H9 (cell line): Measurements from ENCODE around the gene CSNK2A2. TPM values are rescaled to one million over a fixed set of nuclear protein-coding genes. Genes with fewer than 3 reads are reported as not detected.

Source experiments
- DNase-seq: peaks from one replicate; pipeline ENCODE4 v3.0.0-alpha.2; 2017
- H2AFZ ChIP-seq: one replicate; pipeline ENCODE4 v1.6.1; 2013; ENCODE audit warnings: mild to moderate bottlenecking, low read length, control low read depth, moderate library complexity
- H2AK5ac ChIP-seq: 2 replicates; pipeline ENCODE4 v1.6.1; 2013; ENCODE audit warnings: low read length, control low read depth, mixed read lengths; ENCODE audit not compliant: insufficient read length
- H2BK120ac ChIP-seq: one replicate; pipeline ENCODE4 v1.6.1; 2013; ENCODE audit warnings: low read depth, mild to moderate bottlenecking, low read length, control low read depth, inconsistent platforms; ENCODE audit not compliant: poor library complexity, severe bottlenecking
- H2BK12ac ChIP-seq: 2 replicates; pipeline ENCODE4 v1.6.1; 2013; ENCODE audit warnings: low read length, control low read depth, mixed read lengths, low read depth; ENCODE audit not compliant: insufficient read length
- H2BK15ac ChIP-seq: 2 replicates; pipeline ENCODE4 v1.6.1; 2013; ENCODE audit warnings: low read depth, low read length, control low read depth
- H2BK20ac ChIP-seq: one replicate; pipeline ENCODE4 v1.6.1; 2013; ENCODE audit warnings: low read depth, mild to moderate bottlenecking, low read length, control low read depth, inconsistent platforms; ENCODE audit not compliant: poor library complexity, severe bottlenecking
- H2BK5ac ChIP-seq: 2 replicates; pipeline ENCODE4 v1.6.1; 2013; ENCODE audit warnings: low read length, control low read depth, mixed read lengths; ENCODE audit not compliant: insufficient read length
- H3K14ac ChIP-seq: 2 replicates; pipeline ENCODE4 v1.6.1; 2013; ENCODE audit warnings: low read length, control low read depth; ENCODE audit not compliant: insufficient read depth
- H3K18ac ChIP-seq: 2 replicates; pipeline ENCODE4 v1.6.1; 2013; ENCODE audit warnings: low read depth, mild to moderate bottlenecking, mixed read lengths, low read length, control low read depth; ENCODE audit not compliant: insufficient read length
- H3K23ac ChIP-seq: 2 replicates; pipeline ENCODE4 v1.6.1; 2013; ENCODE audit warnings: low read length, control low read depth, mixed read lengths, low read depth; ENCODE audit not compliant: insufficient read length
- H3K23me2 ChIP-seq: 2 replicates; pipeline ENCODE4 v1.6.1; 2013; ENCODE audit warnings: low read depth, mild to moderate bottlenecking, mixed read lengths, low read length, control low read depth; ENCODE audit not compliant: insufficient read length, poor library complexity, severe bottlenecking
- H3K27ac ChIP-seq: 2 replicates; pipeline ENCODE4 v1.5.1; 2013; ENCODE audit warnings: low read length, control low read depth, mixed read lengths, low read depth; ENCODE audit not compliant: insufficient read length
- H3K27me3 ChIP-seq: 2 replicates; pipeline ENCODE4 v1.6.1; 2013; ENCODE audit warnings: low read length, control low read depth, inconsistent platforms; ENCODE audit not compliant: insufficient read depth
- H3K4ac ChIP-seq: 2 replicates; pipeline ENCODE4 v1.6.1; 2013; ENCODE audit warnings: low read depth, mild to moderate bottlenecking, control low read depth, inconsistent platforms, low read length, moderate library complexity
- H3K4me1 ChIP-seq: 2 replicates; pipeline ENCODE4 v1.6.1; 2013; ENCODE audit warnings: low read length, control low read depth, inconsistent platforms; ENCODE audit not compliant: insufficient read depth
- H3K4me2 ChIP-seq: 2 replicates; pipeline ENCODE4 v1.6.1; 2013; ENCODE audit warnings: low read length, control low read depth, mixed read lengths; ENCODE audit not compliant: insufficient read length, insufficient read depth
- H3K56ac ChIP-seq: 2 replicates; pipeline ENCODE4 v1.6.1; 2013; ENCODE audit warnings: low read depth, mild to moderate bottlenecking, mixed read lengths, low read length, control low read depth; ENCODE audit not compliant: insufficient read length
- H3K79me1 ChIP-seq: 2 replicates; pipeline ENCODE4 v1.6.1; 2013; ENCODE audit warnings: low read depth, mild to moderate bottlenecking, moderate library complexity, low read length, control low read depth, inconsistent platforms; ENCODE audit not compliant: insufficient read depth, poor library complexity, severe bottlenecking
- H3K79me2 ChIP-seq: 2 replicates; pipeline ENCODE4 v1.6.1; 2013; ENCODE audit warnings: low read length, control low read depth, inconsistent platforms; ENCODE audit not compliant: insufficient read depth
- H3K9ac ChIP-seq: 2 replicates; pipeline ENCODE4 v1.6.1; 2013; ENCODE audit warnings: low read length, control low read depth, mixed read lengths; ENCODE audit not compliant: insufficient read length; ENCODE audit errors: extremely low read depth
- H3K9me3 ChIP-seq: one replicate; pipeline ENCODE4 v1.6.1; 2013; ENCODE audit warnings: low read depth, low read length, inconsistent platforms; ENCODE audit not compliant: control insufficient read depth
- H3T11ph ChIP-seq: one replicate; pipeline ENCODE4 v1.6.1; 2013; ENCODE audit warnings: mild to moderate bottlenecking, low read length, control low read depth, inconsistent platforms
- H4K20me1 ChIP-seq: one replicate; pipeline ENCODE4 v1.6.1; 2013; ENCODE audit not compliant: control insufficient read depth, insufficient read length, insufficient read depth
- H4K5ac ChIP-seq: 2 replicates; pipeline ENCODE4 v1.6.1; 2013; ENCODE audit warnings: low read depth, mild to moderate bottlenecking, mixed read lengths, low read length, control low read depth; ENCODE audit not compliant: insufficient read length
- H4K8ac ChIP-seq: replicated peaks from 2 replicates; pipeline ENCODE4 v1.6.1; 2013; ENCODE audit warnings: low read length, control low read depth, mixed read lengths, low read depth; ENCODE audit not compliant: insufficient read length
- H4K91ac ChIP-seq: 2 replicates; pipeline ENCODE4 v1.6.1; 2013; ENCODE audit warnings: low read depth, mild to moderate bottlenecking, moderate library complexity, mixed read lengths, low read length, control low read depth; ENCODE audit not compliant: insufficient read length
- H3K27ac Mint-ChIP-seq, 3 experiments: 2 replicates in 2 of 3; 3 replicates in 1 of 3; pipeline ENCODE4 v1.8.0; 2020 to 2021; ENCODE audit warnings: mixed read lengths in 3 of 3, mild to moderate bottlenecking in 1 of 3, moderate library complexity in 1 of 3
- H3K27me3 Mint-ChIP-seq: 2 replicates; pipeline ENCODE4 v1.8.0; 2021; ENCODE audit warnings: low read depth, mild to moderate bottlenecking, moderate library complexity, mixed read lengths
- H3K36me3 Mint-ChIP-seq, 3 experiments: 2 replicates in 2 of 3; 3 replicates in 1 of 3; pipeline ENCODE4 v1.8.0; 2020 to 2021; ENCODE audit warnings: low read depth in 3 of 3, mixed read lengths in 3 of 3; ENCODE audit not compliant: insufficient read depth in 1 of 3
- H3K4me1 Mint-ChIP-seq, 2 experiments: 2 replicates each; pipeline ENCODE4 v1.8.0; 2020; ENCODE audit warnings: mixed read lengths in 2 of 2
- H3K4me3 Mint-ChIP-seq, 2 experiments: 2 replicates in 1 of 2; 3 replicates in 1 of 2; pipeline ENCODE4 v1.8.0; 2020 to 2021; ENCODE audit warnings: mild to moderate bottlenecking in 2 of 2, mixed read lengths in 2 of 2, moderate library complexity in 1 of 2
- H3K9me3 Mint-ChIP-seq, 2 experiments: 2 replicates in 1 of 2; 3 replicates in 1 of 2; pipeline ENCODE4 v1.8.0; 2020; ENCODE audit warnings: mild to moderate bottlenecking in 2 of 2, mixed read lengths in 2 of 2, moderate library complexity in 1 of 2
- CTCF ChIP-seq: fragments of 200-600 bp; sonication (generic); conservative IDR thresholded peaks from 3 replicates; pipeline ENCODE4 v1.8.0; 2021; ENCODE audit warnings: antibody characterized with exemption, mild to moderate bottlenecking
- WGBS: extraction: QIAGEN DNeasy Blood & Tissue Kit; methylation state at CpG from one replicate; pipeline ENCODE4 v1.1.7; 2013; ENCODE audit warnings: missing lambda C conversion rate, low lambda C conversion rate, mixed read lengths; ENCODE audit not compliant: insufficient read length; ENCODE audit errors: extremely low coverage; 5-methylcytosine and 5-hydroxymethylcytosine counted together
- total RNA-seq: library from RNA; stranded (reverse); gene quantifications from 2 replicates; pipeline ENCODE4 v1.2.1, GENCODE V29; 2021

Gene CSNK2A2
- total RNA-seq, 1 experiment from 2014 or later = 134 TPM

- DNase-seq = no peak
- no peaks in the 10 kb centered on the region for H3K36me3 Mint-ChIP-seq
- no peak for TF ChIP-seq CTCF
- no peak overlapping the region for H3K23ac ChIP-seq
- H3K4me3 Mint-ChIP-seq = no peak overlapping the region
- no peak overlapping the region for H3K4me2 ChIP-seq
- H3K18ac ChIP-seq = no peak overlapping the region
- H2AK5ac ChIP-seq = no peak overlapping the region
- H2BK15ac ChIP-seq = no peak overlapping the region
- 0 out of 4 replicates have a peak, but pooled peaks cover 0 to 4% of the 10 kb centered on the region in 2 experiments for H3K4me1 Mint-ChIP-seq
- no peaks in the 10 kb centered on the region for H4K20me1 ChIP-seq
- no peak overlapping the region for H3K27ac Mint-ChIP-seq
- H3K27ac ChIP-seq = no peak overlapping the region
- no peak overlapping the region for H3K56ac ChIP-seq
- H3K4ac ChIP-seq = no peak overlapping the region
- no peaks in the 10 kb centered on the region for H3K9me3 ChIP-seq
- H2AFZ ChIP-seq = no peak overlapping the region
- H3K9me3 Mint-ChIP-seq = no peaks in the 10 kb centered on the region
- no peaks in the 10 kb centered on the region for H3K27me3 ChIP-seq
- no peak overlapping the region for H2BK12ac ChIP-seq
- no peaks in the 10 kb centered on the region for H3K4me1 ChIP-seq
- no peak overlapping the region for H4K8ac ChIP-seq
- H4K5ac ChIP-seq = no peak overlapping the region
- H3K23me2 ChIP-seq = no peaks in the 10 kb centered on the region
- no CpG with 5 or more reads among the region's 8 CpGs for WGBS
- H3K27me3 Mint-ChIP-seq = no peaks in the 10 kb centered on the region
- H3K9ac ChIP-seq = no peak overlapping the region
- H3K79me1 ChIP-seq = no peaks in the 10 kb centered on the region
- H3K79me2 ChIP-seq = no peaks in the 10 kb centered on the region
- no peak overlapping the region for H2BK5ac ChIP-seq
- H4K91ac ChIP-seq = no peak overlapping the region
- no peak overlapping the region for H3K14ac ChIP-seq
- no peak overlapping the region for H2BK120ac ChIP-seq
- H3T11ph ChIP-seq = no peak overlapping the region
- no peak overlapping the region for H2BK20ac ChIP-seq
These were observed 45.5 kb downstream of the CSNK2A2 start for GRCh38 chr16:58152246-58152868.
